Fibroblast of the aortic adventitia (primary cell): ENCODE data around the gene MAB21L4. TPM values are rescaled to one million over a fixed set of nuclear protein-coding genes. Genes with fewer than 3 reads are reported as not detected.

ENCODE experiments used
- DNase-seq: peaks from one replicate; pipeline ENCODE4 v3.0.0-alpha.2; 2010; ENCODE audit warnings: low read depth
- H3K4me3 ChIP-seq: 2 replicates; pipeline ENCODE4 v1.5.1; 2011; ENCODE audit warnings: low read depth, mild to moderate bottlenecking, control low read depth, low read length, moderate library complexity
- CTCF ChIP-seq: IDR thresholded peaks from 2 replicates; pipeline ENCODE4 v1.5.1; 2011; ENCODE audit warnings: mild to moderate bottlenecking, low read length, control low read depth, inconsistent platforms; ENCODE audit not compliant: insufficient read depth
- total RNA-seq: library from RNA; depleted of rRNA; stranded (reverse); fragments of >200 nt; gene quantifications from 2 replicates; pipeline ENCODE4 v1.2.3, GENCODE V29; 2012; ENCODE audit warnings: low replicate concordance

Gene MAB21L4
- total RNA-seq, 1 donor, result not detected

- no peak overlapping the region for H3K4me3 ChIP-seq
- DNase-seq, result no peak
- TF ChIP-seq CTCF, result no peak
Measured at GRCh38 chr2:240928476-240929363, 32.8 kb upstream of the MAB21L4 start.

- no peak for DNase-seq
- no peak overlapping the region for H3K4me3 ChIP-seq
- TF ChIP-seq CTCF, result no peak
Measured at GRCh38 chr2:240927390-240927781, 31.4 kb upstream of the MAB21L4 start.

- TF ChIP-seq CTCF, result no peak
- peak; percentile 40 for DNase-seq
- peak overlapping the region; percentile 17 for H3K4me3 ChIP-seq
Measured at GRCh38 chr2:240926516-240927389, 30.8 kb upstream of the MAB21L4 start.

GRCh38 chr2:240925568-240926515, 29.9 kb upstream of the MAB21L4 start:
- TF ChIP-seq CTCF, result no peak
- no peak overlapping the region for H3K4me3 ChIP-seq
- no peak for DNase-seq

GRCh38 chr2:240925191-240925567, 29.2 kb upstream of the MAB21L4 start:
- DNase-seq, result no peak
- H3K4me3 ChIP-seq, result no peak overlapping the region
- TF ChIP-seq CTCF, result no peak

GRCh38 chr2:240922982-240923537, 27.1 kb upstream of the MAB21L4 start:
- no peak overlapping the region for H3K4me3 ChIP-seq
- DNase-seq, result no peak
- TF ChIP-seq CTCF, result no peak
